HepG2 (cell line): ENCODE results near the gene SLC4A9. TPM values are rescaled to one million over a fixed set of nuclear protein-coding genes. Genes with fewer than 3 reads are reported as not detected.

Source experiments
- ARNT2 ChIP-seq: sonication (generic); formaldehyde crosslinking; IDR thresholded peaks from 2 replicates; pipeline ENCODE4 v1.8.0; 2022; ENCODE audit warnings: mild to moderate bottlenecking, low read depth, missing genetic modification reagents, moderate library complexity
- ATRX ChIP-seq: sonication (generic); formaldehyde crosslinking; IDR thresholded peaks from 2 replicates; pipeline ENCODE4 v1.4.0; 2020; ENCODE audit warnings: missing genetic modification reagents, borderline replicate concordance
- EHMT2 ChIP-seq: fragments of 200-600 bp; sonication (generic); IDR thresholded peaks from 2 replicates; pipeline ENCODE4 v1.7.0; 2017; ENCODE audit warnings: antibody characterized with exemption, low read depth, low read length, borderline replicate concordance
- HOXA7 ChIP-seq: sonication (generic); formaldehyde crosslinking; IDR thresholded peaks from 2 replicates; pipeline ENCODE4 v1.8.1; 2022; ENCODE audit warnings: mild to moderate bottlenecking, missing genetic modification reagents, moderate library complexity
- ISL2 ChIP-seq: sonication (generic); formaldehyde crosslinking; IDR thresholded peaks from 2 replicates; pipeline ENCODE4 v1.5.0; 2020; ENCODE audit warnings: missing genetic modification reagents
- KDM2A ChIP-seq: sonication (generic); formaldehyde crosslinking; IDR thresholded peaks from 2 replicates; pipeline ENCODE4 v1.4.0; 2020; ENCODE audit warnings: low read depth, missing genetic modification reagents, borderline replicate concordance
- KDM3A ChIP-seq: IDR thresholded peaks from 2 replicates; pipeline ENCODE4 v1.6.1; 2018; ENCODE audit warnings: low read depth, missing compliant biosample characterization
- NR3C1 ChIP-seq: sonication (generic); formaldehyde crosslinking; IDR thresholded peaks from 2 replicates; pipeline ENCODE4 v1.4.0; 2020; ENCODE audit warnings: missing genetic modification reagents
- THYN1 ChIP-seq: sonication (generic); formaldehyde crosslinking; IDR thresholded peaks from 2 replicates; pipeline ENCODE4 v1.8.1; 2023; ENCODE audit warnings: low read depth, mild to moderate bottlenecking, moderate library complexity, missing genetic modification reagents, borderline replicate concordance
- ZNF235 ChIP-seq: sonication (generic); formaldehyde crosslinking; IDR thresholded peaks from 2 replicates; pipeline ENCODE4 v1.8.1; 2023; ENCODE audit warnings: mild to moderate bottlenecking, missing genetic modification reagents, borderline replicate concordance
- ZNF280B ChIP-seq: sonication (generic); formaldehyde crosslinking; IDR thresholded peaks from 2 replicates; pipeline ENCODE4 v1.5.0; 2020; ENCODE audit warnings: missing genetic modification reagents, mild to moderate bottlenecking, borderline replicate concordance
- ZNF407 ChIP-seq: sonication (generic); formaldehyde crosslinking; IDR thresholded peaks from one replicate; pipeline ENCODE4 v1.5.1; 2020; ENCODE audit warnings: mild to moderate bottlenecking, missing genetic modification reagents; ENCODE audit errors: not compliant biosample characterization
- ZNF580 ChIP-seq: IDR thresholded peaks from 2 replicates; pipeline ENCODE4 v1.6.1; 2016; ENCODE audit warnings: low read depth, borderline replicate concordance
- ZNF724P ChIP-seq: sonication (generic); formaldehyde crosslinking; IDR thresholded peaks from 2 replicates; pipeline ENCODE4 v1.8.0; 2022; ENCODE audit warnings: missing genetic modification reagents, borderline replicate concordance
- ZNF768 ChIP-seq: sonication (generic); formaldehyde crosslinking; IDR thresholded peaks from 2 replicates; pipeline ENCODE4 v1.4.0; 2020; ENCODE audit warnings: missing genetic modification reagents
- ZNF780A ChIP-seq: sonication (generic); formaldehyde crosslinking; IDR thresholded peaks from 2 replicates; pipeline ENCODE4 v1.8.0; 2022; ENCODE audit warnings: mild to moderate bottlenecking, missing genetic modification reagents, moderate library complexity
- ZNF788 ChIP-seq: sonication (generic); formaldehyde crosslinking; IDR thresholded peaks from 2 replicates; pipeline ENCODE4 v1.5.0; 2020; ENCODE audit warnings: mild to moderate bottlenecking, missing genetic modification reagents, borderline replicate concordance
- polyA plus RNA-seq, 8 experiments: library from polyadenylated mRNA; depleted of rRNA in 3 of 8; stranded (reverse) in 7 of 8; unstranded in 1 of 8; fragments of >200 nt; fragmentation: Illumina TruSeq in 4 of 8; extraction: Trizol in 4 of 8; gene quantifications; 2 replicates each; pipeline versions ENCODE4 v1.2.1 to v1.2.3, GENCODE V29; 2011 to 2016; ENCODE audit warnings: low read depth in 4 of 8, missing spikeins in 1 of 8, mixed read lengths in 1 of 8; ENCODE audit not compliant: insufficient read depth in 1 of 8
- total RNA-seq, 5 experiments: library from RNA; depleted of rRNA; stranded (reverse); fragments of >200 nt; fragmentation: Illumina TruSeq; extraction: Trizol; gene quantifications; 2 replicates each; pipeline ENCODE4 v1.2.3, GENCODE V29; 2016; ENCODE audit warnings: low read depth in 1 of 5
- TF ChIP-seq, protein P1 (sequence below): IDR thresholded peaks from 2 replicates; pipeline ENCODE4 v1.6.1; 2016

The SLC4A9 gene
- total and polyA plus RNA-seq, 2 of the 13 experiments (the other 11 are each of a cell fraction or from before 2014, with no cell fraction given), result not detected

- TF ChIP-seq ZNF407 (CRISPR knock-in tag), result no peak
- TF ChIP-seq KDM3A (CRISPR knock-in tag), result no peak
- TF ChIP-seq ZNF788 (CRISPR knock-in tag), result no peak; the same call in 1 of the 2 replicates
- no peak for TF ChIP-seq ZNF235 (CRISPR knock-in tag)
- no peak; the same call in 1 of the 2 replicates for TF ChIP-seq ZNF780A (CRISPR knock-in tag)
- TF ChIP-seq ATRX (CRISPR knock-in tag), result no peak
- TF ChIP-seq, protein P1, sequence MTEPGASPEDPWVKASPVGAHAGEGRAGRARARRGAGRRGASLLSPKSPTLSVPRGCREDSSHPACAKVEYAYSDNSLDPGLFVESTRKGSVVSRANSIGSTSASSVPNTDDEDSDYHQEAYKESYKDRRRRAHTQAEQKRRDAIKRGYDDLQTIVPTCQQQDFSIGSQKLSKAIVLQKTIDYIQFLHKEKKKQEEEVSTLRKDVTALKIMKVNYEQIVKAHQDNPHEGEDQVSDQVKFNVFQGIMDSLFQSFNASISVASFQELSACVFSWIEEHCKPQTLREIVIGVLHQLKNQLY (CRISPR knock-in tag), result no peak
- no peak for TF ChIP-seq NR3C1 (CRISPR knock-in tag)
- TF ChIP-seq ZNF768 (CRISPR knock-in tag), result peak; percentile 53
- TF ChIP-seq HOXA7 (CRISPR knock-in tag), result no peak
- peak; percentile 63 for TF ChIP-seq ISL2 (CRISPR knock-in tag)
- peak; percentile 52; the same call in 1 of the 2 replicates for TF ChIP-seq ZNF280B
- no peak for TF ChIP-seq THYN1
- peak; percentile 57; the same call in 1 of the 2 replicates for TF ChIP-seq ZNF724P (CRISPR knock-in tag)
- TF ChIP-seq ARNT2, result no peak; the same call in 1 of the 2 replicates
- no peak for TF ChIP-seq ZNF580
- peak; percentile 65; the same call in 1 of the 2 replicates for TF ChIP-seq KDM2A (CRISPR knock-in tag)
- no peak; the same call in 1 of the 2 replicates for TF ChIP-seq EHMT2
Observed at GRCh38 chr5:140401362-140402257, 41.6 kb downstream of the SLC4A9 start, which contains the start of gene ANKHD1 (continued).
